ENCODE results near the gene TMEM132D. TPM values are rescaled to one million over a fixed set of nuclear protein-coding genes. Genes with fewer than 3 reads are reported as not detected.

TMEM132D gene
- total RNA-seq, 2 donors from 2014 or later = under 0.01 to 0.26 TPM

GRCh38 chr12:129819391-129819790 lies 84.4 kb downstream of the TMEM132D start:
- H3K36me3 ChIP-seq (replicated peaks in 1 of 2; ENCODE audit: insufficient read depth in 1 of 2, low read depth in 2 of 2) = no peaks in the 10 kb centered on the region
- no peaks in the 10 kb centered on the region for H3K4me1 ChIP-seq
- H3K4me3 ChIP-seq = no peak overlapping the region
- H3K9me3 ChIP-seq = no peaks in the 10 kb centered on the region
- no peak overlapping the region for H3K27ac ChIP-seq
- intact Hi-C loops (cut with DNase I) = no loop called here
- ATAC-seq = no peak
- no peak for DNase-seq
- H3K27me3 ChIP-seq = no peaks in the 10 kb centered on the region
- TF ChIP-seq CTCF (IDR thresholded peaks at IDR 0.05) = no peak
- no peak for TF ChIP-seq POLR2A (IDR thresholded peaks at IDR 0.05)
- WGBS, 2 donors = 58 to 62% methylated on average over 12 of the region's 12 CpGs

- Histone ChIP-seq H3K4me3 (no peak overlapping the region), H3K36me3 (replicated peaks in 1 of 2; ENCODE audit: insufficient read depth in 1 of 2, low read depth in 2 of 2) (no peaks in the 10 kb centered on the region), H3K27ac (no peak overlapping the region), H3K27me3 (no peaks in the 10 kb centered on the region), H3K9me3 (no peaks in the 10 kb centered on the region), H3K4me1 (no peaks in the 10 kb centered on the region)
- WGBS, 2 donors = 43 to 48% methylated on average over 8 of the region's 8 CpGs
- DNase-seq (no peak), ATAC-seq (no peak)
- TF ChIP-seq CTCF (IDR thresholded peaks at IDR 0.05) = no peak
- intact Hi-C loops (cut with DNase I) = no loop called here
These were observed 88.0 kb downstream of the TMEM132D start for GRCh38 chr12:129815846-129816245.

GRCh38 chr12:129811963-129812362 lies 91.9 kb downstream of the TMEM132D start:
- DNase-seq (no peak), ATAC-seq (no peak)
- Histone ChIP-seq H3K36me3 (replicated peaks in 1 of 2; ENCODE audit: insufficient read depth in 1 of 2, low read depth in 2 of 2) (no peaks in the 10 kb centered on the region), H3K27me3 (no peaks in the 10 kb centered on the region), H3K27ac (no peak overlapping the region), H3K4me3 (no peak overlapping the region), H3K4me1 (no peaks in the 10 kb centered on the region), H3K9me3 (no peaks in the 10 kb centered on the region)
- intact Hi-C loops (cut with DNase I) = no loop called here
- no peak for TF ChIP-seq POLR2A (IDR thresholded peaks at IDR 0.05)
- no peak for TF ChIP-seq CTCF (IDR thresholded peaks at IDR 0.05)
- WGBS, 2 donors = 48 to 51% methylated on average over 6 to 7 of the region's 7 CpGs

- Histone ChIP-seq H3K27ac (no peak overlapping the region), H3K27me3 (no peaks in the 10 kb centered on the region), H3K36me3 (replicated peaks in 1 of 2; ENCODE audit: insufficient read depth in 1 of 2, low read depth in 2 of 2) (no peaks in the 10 kb centered on the region), H3K4me1 (no peaks in the 10 kb centered on the region), H3K4me3 (no peak overlapping the region), H3K9me3 (no peaks in the 10 kb centered on the region)
- no peak for TF ChIP-seq POLR2A (IDR thresholded peaks at IDR 0.05)
- no peak for TF ChIP-seq CTCF (IDR thresholded peaks at IDR 0.05)
- intact Hi-C loops (cut with DNase I) = no loop called here
- ATAC-seq = no peak
- DNase-seq = no peak
- WGBS, 2 donors = 70 to 74% methylated on average over 11 of the region's 11 CpGs
These were observed 96.7 kb downstream of the TMEM132D start for GRCh38 chr12:129807136-129807535.

- no peaks in the 10 kb centered on the region for H3K27me3 ChIP-seq
- no peak overlapping the region for H3K27ac ChIP-seq
- no peak for ATAC-seq
- 17 to 31% methylated on average over 5 of the region's 5 CpGs for WGBS, 2 donors
- H3K9me3 ChIP-seq = no peaks in the 10 kb centered on the region
- intact Hi-C loops (cut with DNase I) = no loop called here
- DNase-seq = no peak
- no peaks in the 10 kb centered on the region for H3K36me3 ChIP-seq (replicated peaks in 1 of 2; ENCODE audit: insufficient read depth in 1 of 2, low read depth in 2 of 2)
- H3K4me1 ChIP-seq = no peaks in the 10 kb centered on the region
- TF ChIP-seq CTCF (IDR thresholded peaks at IDR 0.05) (no peak), POLR2A (IDR thresholded peaks at IDR 0.05) (no peak)
- no peak overlapping the region for H3K4me3 ChIP-seq
These were observed 112.4 kb downstream of the TMEM132D start for GRCh38 chr12:129791396-129791795.

Measured in body of pancreas (tissue), 4 donors.